Left ventricle myocardium inferior (tissue), 1 donor: ENCODE data around the gene GTF3C5. TPM values are rescaled to one million over a fixed set of nuclear protein-coding genes. Genes with fewer than 3 reads are reported as not detected.

Experiments
- DNase-seq: peaks from one replicate; pipeline ENCODE4 v3.0.0-alpha.2; 2020
- H3K27ac ChIP-seq: fragments of 200-600 bp; replicated peaks from 2 replicates; pipeline ENCODE4 v1.8.0; 2021
- H3K27me3 ChIP-seq: fragments of 200-600 bp; 2 replicates; pipeline ENCODE4 v1.8.0; 2021; ENCODE audit warnings: low read depth
- H3K36me3 ChIP-seq: fragments of 200-600 bp; 2 replicates; pipeline ENCODE4 v1.8.0; 2021
- H3K4me1 ChIP-seq: fragments of 200-600 bp; 2 replicates; pipeline ENCODE4 v1.8.0; 2021
- H3K4me3 ChIP-seq: fragments of 200-600 bp; 2 replicates; pipeline ENCODE4 v1.8.0; 2021; ENCODE audit warnings: mild to moderate bottlenecking, moderate library complexity
- H3K9me3 ChIP-seq: fragments of 200-600 bp; replicated peaks from 2 replicates; pipeline ENCODE4 v1.8.0; 2021
- intact Hi-C: fragments of 100-400 bp; cut with micrococcal nuclease; formaldehyde crosslinking; loops from one replicate; pipeline ENCODE4 v1.11.0; 2022
- total RNA-seq: library from RNA; stranded (reverse); fragmentation: NEBNext Ultra II Directional; extraction: Animal tissue kit (Norgen Biotek cat#: 25700); gene quantifications from one replicate; pipeline ENCODE4 v1.2.1, GENCODE V29; 2021
- TF ChIP-seq, protein P1 (sequence below): fragments of 200-600 bp; IDR thresholded peaks from 2 replicates; pipeline ENCODE4 v1.8.0; 2021; ENCODE audit warnings: antibody characterized with exemption, mild to moderate bottlenecking, borderline replicate concordance
- donor health status: DM: no; HTN: yes; CAD: no; lungs with severe emphysema.

Gene GTF3C5
- total RNA-seq, 1 donor from 2014 or later: 36.0 TPM

DNA sequence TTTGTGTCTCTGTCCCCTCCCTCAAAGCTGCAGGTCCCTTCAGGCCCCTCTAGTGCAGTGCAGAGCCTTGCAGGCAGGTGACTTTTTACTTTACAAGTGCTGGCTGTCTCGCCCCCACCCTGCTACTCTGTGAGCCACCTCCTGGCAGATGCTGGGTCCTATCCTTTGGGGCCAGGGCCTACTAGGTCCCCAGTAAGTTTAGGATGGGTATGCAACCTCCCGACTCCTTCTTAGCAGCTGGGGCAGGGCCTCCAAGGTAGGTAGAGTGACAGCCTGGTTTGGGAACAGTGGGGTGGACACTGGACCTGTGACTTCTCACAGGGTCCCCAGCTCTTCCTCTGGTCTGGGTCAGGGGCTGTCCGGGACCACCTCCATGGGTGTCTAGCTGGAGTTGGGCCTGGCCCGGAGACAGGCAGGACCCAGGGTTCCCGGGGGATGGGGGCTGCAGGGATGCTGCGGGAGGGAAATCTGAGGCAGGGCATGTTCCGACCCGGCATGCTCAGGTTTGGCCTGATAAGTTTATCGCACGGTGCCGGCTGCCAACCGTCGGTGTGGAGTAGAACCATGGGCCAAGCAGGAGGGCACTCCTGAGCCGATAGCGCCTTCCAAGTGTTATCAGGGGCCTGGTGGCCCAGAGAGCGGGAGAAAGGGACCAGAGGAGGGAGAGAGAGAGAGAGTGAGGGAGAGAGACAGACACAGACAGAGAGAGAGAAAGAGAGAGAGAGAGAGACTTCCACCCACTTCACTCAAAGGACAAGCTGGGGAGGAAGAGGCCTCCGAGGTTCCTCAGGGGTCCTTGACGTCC is 31.8 kb upstream of the GTF3C5 start:
- Histone ChIP-seq H3K27ac (no peak overlapping the region), H3K4me3 (no peak overlapping the region), H3K36me3 (no peaks in the 10 kb centered on the region), H3K4me1 (peaks cover 12% of the 10 kb centered on the region), H3K27me3 (peaks cover 83% of the 10 kb centered on the region), H3K9me3 (no peaks in the 10 kb centered on the region)
- intact Hi-C loops: no loop called here
- TF ChIP-seq, protein P1, sequence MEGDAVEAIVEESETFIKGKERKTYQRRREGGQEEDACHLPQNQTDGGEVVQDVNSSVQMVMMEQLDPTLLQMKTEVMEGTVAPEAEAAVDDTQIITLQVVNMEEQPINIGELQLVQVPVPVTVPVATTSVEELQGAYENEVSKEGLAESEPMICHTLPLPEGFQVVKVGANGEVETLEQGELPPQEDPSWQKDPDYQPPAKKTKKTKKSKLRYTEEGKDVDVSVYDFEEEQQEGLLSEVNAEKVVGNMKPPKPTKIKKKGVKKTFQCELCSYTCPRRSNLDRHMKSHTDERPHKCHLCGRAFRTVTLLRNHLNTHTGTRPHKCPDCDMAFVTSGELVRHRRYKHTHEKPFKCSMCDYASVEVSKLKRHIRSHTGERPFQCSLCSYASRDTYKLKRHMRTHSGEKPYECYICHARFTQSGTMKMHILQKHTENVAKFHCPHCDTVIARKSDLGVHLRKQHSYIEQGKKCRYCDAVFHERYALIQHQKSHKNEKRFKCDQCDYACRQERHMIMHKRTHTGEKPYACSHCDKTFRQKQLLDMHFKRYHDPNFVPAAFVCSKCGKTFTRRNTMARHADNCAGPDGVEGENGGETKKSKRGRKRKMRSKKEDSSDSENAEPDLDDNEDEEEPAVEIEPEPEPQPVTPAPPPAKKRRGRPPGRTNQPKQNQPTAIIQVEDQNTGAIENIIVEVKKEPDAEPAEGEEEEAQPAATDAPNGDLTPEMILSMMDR: no peak
- DNase-seq: no peak

DNA sequence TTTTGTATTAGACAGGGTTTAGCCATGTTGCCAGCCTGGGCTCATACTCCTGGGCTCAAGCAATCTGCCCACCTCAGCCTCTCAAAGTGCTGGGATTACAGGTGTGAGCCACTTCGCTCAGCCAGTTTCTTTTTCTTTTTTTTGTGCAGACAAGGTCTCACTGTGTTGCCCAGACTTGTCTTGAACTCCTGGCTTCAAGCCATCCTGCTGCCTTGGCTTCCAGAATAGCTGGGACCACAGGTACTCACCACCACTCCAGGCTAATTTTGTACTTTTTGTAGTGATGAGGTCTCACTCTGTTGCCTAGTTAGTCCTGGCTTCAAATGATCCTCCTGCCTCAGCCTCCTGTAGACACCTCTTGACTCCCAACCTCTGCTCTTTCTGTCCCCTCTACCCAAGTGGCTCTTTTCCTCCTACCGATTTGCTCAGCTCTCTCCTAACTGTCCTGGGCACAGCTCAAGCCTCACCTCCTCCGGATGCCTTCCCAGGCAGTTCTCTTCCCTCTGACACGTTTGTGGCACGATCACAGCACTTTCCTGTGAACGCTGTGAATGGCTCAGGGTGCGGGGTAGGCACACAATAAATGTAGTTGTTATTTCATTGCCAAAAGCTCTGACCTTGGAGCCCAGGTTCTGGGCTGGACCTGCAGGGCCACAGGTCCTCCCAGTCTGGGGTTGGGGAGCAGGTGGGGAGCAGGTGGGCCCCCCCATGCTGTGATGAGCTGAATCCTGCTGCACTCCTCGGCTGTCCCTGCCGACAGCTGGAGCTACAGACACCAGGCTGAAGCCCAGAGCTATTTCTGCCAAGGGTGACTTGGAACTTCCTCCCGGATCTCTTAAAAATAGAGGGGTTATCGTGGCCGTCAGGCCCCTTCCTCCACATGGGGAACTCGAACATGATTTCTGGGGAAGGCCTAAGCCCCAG is 28.4 kb upstream of the GTF3C5 start:
- peaks cover 78% of the 10 kb centered on the region for H3K27me3 ChIP-seq
- H3K36me3 ChIP-seq: no peaks in the 10 kb centered on the region
- intact Hi-C loops: no loop called here
- H3K4me3 ChIP-seq: no peak overlapping the region
- H3K27ac ChIP-seq: no peak overlapping the region
- TF ChIP-seq, protein P1: no peak
- H3K9me3 ChIP-seq: no peaks in the 10 kb centered on the region
- no peak for DNase-seq
- peaks cover 12% of the 10 kb centered on the region for H3K4me1 ChIP-seq

DNA sequence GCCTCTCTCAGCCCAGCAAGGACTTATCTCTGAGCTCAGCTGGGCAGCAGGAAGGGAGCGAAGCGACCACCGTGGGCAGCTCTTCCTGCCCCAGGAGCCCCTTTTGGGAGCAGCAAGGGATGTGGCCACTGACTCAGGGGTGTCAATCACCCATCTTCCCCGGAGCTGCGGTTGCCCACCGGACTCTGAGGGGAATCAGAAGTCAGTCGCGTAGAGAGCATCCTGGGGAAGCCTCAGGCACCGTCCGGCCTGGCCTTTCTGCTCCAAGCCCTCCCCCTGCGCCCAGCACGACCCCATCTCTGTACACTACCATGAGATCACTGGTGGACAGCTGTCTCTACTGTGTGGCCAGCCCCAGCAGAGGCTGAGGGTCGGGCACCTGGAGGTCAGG is 27.7 kb upstream of the GTF3C5 start:
- Histone ChIP-seq H3K36me3 (no peaks in the 10 kb centered on the region), H3K27me3 (peaks cover 80% of the 10 kb centered on the region), H3K4me3 (no peak overlapping the region), H3K4me1 (peaks cover 12% of the 10 kb centered on the region), H3K27ac (no peak overlapping the region), H3K9me3 (no peaks in the 10 kb centered on the region)
- intact Hi-C loops: no loop called here
- DNase-seq: no peak
- TF ChIP-seq, protein P1: no peak

DNA sequence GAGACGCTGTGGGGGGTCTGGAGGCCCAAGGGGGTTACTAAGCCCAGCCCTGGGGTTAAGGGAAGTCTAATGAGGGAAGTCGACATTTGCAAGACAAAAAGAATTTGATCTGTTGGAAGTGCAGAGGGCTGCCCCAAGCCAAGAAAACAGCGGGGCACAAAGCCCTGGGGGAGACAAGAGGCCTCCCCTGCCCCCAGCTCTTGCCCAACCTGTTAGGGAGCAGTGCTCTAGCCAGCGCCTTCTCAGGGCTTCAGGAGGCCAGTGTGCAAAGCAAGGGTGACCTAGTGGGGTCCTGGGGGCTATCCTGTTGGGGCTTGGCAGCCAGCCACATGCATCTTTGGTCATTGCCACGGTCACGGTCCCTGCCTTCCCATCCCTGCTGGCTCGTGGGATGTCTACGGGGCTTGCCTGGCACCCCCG is 27.1 kb upstream of the GTF3C5 start:
- no peaks in the 10 kb centered on the region for H3K36me3 ChIP-seq
- H3K9me3 ChIP-seq: no peaks in the 10 kb centered on the region
- no peak overlapping the region for H3K4me3 ChIP-seq
- DNase-seq: no peak
- intact Hi-C loops: no loop called here
- TF ChIP-seq, protein P1: no peak
- peaks cover 12% of the 10 kb centered on the region for H3K4me1 ChIP-seq
- peaks cover 85% of the 10 kb centered on the region for H3K27me3 ChIP-seq
- no peak overlapping the region for H3K27ac ChIP-seq

DNA sequence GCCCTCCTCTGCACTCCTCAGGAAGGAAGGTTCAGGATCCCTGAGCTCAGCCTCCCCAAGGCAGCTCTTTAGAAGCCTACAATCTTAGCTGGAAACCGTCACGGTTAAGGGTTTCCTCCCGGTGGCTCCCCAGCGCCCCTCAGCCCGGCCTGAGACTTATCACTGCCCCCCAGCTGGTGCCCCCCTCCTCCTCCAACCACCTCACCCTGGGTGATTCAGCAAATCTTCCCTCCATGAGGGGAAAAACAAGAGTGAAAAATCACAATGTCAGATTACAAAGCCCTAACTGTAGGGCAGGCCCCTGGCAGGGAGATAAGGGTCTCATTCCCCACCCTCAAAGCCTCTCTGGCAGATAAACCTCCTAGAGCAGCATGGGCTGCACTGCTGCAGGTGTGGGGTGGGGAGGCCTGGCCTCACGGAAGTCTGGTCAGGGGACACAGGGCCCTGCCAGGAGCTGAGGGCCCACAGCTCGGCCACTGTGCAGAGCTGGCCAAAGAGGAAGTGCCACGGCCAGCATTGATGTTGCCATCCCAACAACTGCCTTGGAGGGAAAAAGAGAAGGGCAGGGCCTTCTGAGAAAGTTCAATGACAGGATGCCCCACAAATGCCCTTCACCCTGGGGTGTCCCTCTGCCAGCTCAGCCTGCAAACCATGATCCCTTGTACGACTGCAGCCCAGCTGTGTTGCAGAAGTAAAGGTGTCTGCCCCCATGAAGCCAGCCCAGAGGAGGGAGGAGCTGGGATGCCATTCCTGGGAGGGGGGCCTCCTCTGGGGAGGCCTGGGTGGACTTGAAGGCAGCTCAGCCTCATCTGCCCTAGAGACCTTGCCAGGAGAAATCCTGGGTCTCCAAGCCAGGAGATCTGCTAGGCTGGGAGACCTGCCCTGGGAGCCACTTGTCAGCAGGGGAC is 26.5 kb upstream of the GTF3C5 start:
- no peak for DNase-seq
- TF ChIP-seq, protein P1: no peak
- no peak overlapping the region for H3K27ac ChIP-seq
- no peaks in the 10 kb centered on the region for H3K9me3 ChIP-seq
- H3K4me1 ChIP-seq: peaks cover 8% of the 10 kb centered on the region
- intact Hi-C loops: no loop called here
- peaks cover 84% of the 10 kb centered on the region for H3K27me3 ChIP-seq
- no peak overlapping the region for H3K4me3 ChIP-seq
- H3K36me3 ChIP-seq: no peaks in the 10 kb centered on the region
